Stimulated activated memory B cell treated with anti-CD40 and anti-IgM and Interleukin-4, amounts not matched to agents 10 μg/mL and 1 μg/mL and 100 μg/mL, for 72 hours (primary cell): Measurements from ENCODE around the gene PDE1C.

ENCODE experiments used
- ATAC-seq: fragments of 150-1000 bp; cut with Tn5 transposase; 2 replicates; pipeline ENCODE4 v1.10.0; 2021
- H3K27ac Mint-ChIP-seq: one replicate; pipeline ENCODE4 v1.8.0; 2022; ENCODE audit warnings: mild to moderate bottlenecking, mixed read lengths
- H3K27me3 Mint-ChIP-seq: one replicate; pipeline ENCODE4 v1.8.0; 2022; ENCODE audit warnings: mixed read lengths
- H3K36me3 Mint-ChIP-seq: one replicate; pipeline ENCODE4 v1.8.0; 2022; ENCODE audit warnings: mixed read lengths
- H3K4me1 Mint-ChIP-seq: one replicate; pipeline ENCODE4 v1.8.0; 2022; ENCODE audit warnings: mixed read lengths
- H3K4me3 Mint-ChIP-seq: one replicate; pipeline ENCODE4 v1.8.0; 2022; ENCODE audit warnings: mild to moderate bottlenecking, moderate library complexity, mixed read lengths
- H3K9me3 Mint-ChIP-seq: one replicate; pipeline ENCODE4 v1.8.0; 2022; ENCODE audit warnings: mixed read lengths

The PDE1C gene

DNA sequence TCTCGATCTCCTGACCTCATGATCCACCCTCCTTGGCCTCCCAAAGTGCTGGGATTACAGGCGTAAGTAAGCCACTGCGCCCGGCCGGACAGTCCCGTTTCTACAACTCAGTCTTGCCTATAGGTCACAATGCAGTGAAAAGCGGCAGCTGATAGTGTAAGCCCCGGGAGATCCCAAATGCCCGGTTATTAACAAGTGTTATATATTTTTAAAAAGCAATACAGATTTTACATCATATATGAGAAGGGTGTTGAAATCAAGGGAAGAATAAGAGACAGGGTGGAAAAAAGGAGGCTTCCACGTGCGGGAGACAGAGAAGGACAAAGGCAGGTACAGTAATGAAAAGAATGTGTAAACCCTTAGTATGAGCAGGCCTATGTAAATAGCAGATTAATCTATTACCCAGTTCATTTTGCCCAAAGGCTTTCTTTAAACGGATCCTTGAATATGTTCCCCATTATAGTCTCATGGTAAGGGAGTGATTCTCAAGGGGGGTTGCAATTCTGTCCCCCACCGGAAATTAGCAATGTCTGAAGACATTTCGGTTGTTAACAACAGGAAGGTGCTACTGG lies 170.8 kb downstream of the PDE1C start:
- Mint-ChIP-seq H3K27ac (no peak overlapping the region), H3K27me3 (no peaks in the 10 kb centered on the region), H3K4me3 (no peak overlapping the region), H3K4me1 (no peaks in the 10 kb centered on the region), H3K9me3 (peaks cover 4% of the 10 kb centered on the region), H3K36me3 (no peaks in the 10 kb centered on the region)
- ATAC-seq = no peak

DNA sequence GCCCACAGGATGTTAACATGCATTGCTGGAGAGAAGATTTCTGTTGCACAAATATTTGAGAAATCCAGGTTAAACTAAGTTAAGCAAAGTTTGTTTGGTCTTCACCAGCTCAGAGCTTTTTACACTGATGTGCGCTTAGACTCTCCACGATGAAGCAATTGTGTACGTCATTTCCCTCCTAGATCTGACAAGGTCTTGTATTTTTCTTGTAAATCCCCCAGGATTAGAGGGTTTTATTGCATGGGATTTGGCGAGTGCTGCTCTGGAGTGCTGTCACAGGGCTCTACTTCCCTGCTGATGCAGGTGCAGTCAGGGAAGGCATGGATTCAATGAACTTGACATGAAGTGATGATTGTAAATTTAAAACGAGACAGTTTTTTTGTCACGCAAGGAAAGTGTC lies 173.3 kb downstream of the PDE1C start:
- H3K9me3 Mint-ChIP-seq = peaks cover 4% of the 10 kb centered on the region
- H3K36me3 Mint-ChIP-seq = no peaks in the 10 kb centered on the region
- no peak overlapping the region for H3K4me3 Mint-ChIP-seq

DNA sequence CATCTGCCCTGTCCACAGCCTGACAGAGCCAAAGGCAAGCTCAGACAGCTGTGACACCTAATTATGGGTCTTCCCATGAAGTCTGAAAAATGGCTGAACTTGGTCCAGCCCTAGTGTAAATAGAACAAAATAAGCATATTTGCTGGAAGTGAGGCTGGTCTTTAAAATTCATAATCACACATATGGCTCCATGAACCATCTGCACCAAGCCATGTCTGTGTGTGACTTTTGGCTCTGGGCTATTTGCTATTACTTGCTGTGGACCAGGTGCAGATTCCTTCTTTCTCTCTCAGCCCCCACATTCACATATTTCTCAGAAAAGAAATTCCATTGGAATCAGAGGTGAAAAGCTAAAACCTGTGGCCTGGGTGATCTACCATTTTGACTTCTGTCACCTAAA lies 175.9 kb downstream of the PDE1C start:
- Mint-ChIP-seq H3K36me3 (no peaks in the 10 kb centered on the region), H3K27me3 (no peaks in the 10 kb centered on the region), H3K4me1 (no peaks in the 10 kb centered on the region), H3K27ac (no peak overlapping the region), H3K4me3 (no peak overlapping the region), H3K9me3 (peaks cover 4% of the 10 kb centered on the region)
- no peak for ATAC-seq

More for the DNA sequence above, 173.3 kb downstream of the PDE1C start:
- Mint-ChIP-seq H3K27ac (no peak overlapping the region), H3K27me3 (no peaks in the 10 kb centered on the region), H3K4me1 (no peaks in the 10 kb centered on the region)
- no peak for ATAC-seq

DNA sequence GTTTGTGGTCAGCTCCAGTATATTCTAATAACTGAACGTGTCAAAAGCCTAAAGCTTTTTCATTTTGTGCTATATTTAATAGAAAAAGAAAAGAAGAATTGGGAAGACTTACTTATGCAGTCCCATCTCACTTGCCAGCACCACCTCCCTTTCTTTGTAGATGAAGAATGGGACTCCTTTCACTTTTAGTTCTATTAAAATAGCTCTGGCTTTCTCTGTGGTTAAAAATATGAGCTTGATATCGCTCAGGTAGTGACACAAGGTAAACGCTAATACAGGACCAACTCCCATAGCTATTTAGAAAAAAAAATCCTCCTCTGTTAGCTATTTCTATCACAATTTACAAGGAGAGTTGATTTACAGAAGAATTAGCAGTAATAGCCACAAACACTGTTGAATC lies 176.8 kb downstream of the PDE1C start:
- Mint-ChIP-seq H3K27me3 (no peaks in the 10 kb centered on the region), H3K4me3 (no peak overlapping the region), H3K9me3 (peaks cover 4% of the 10 kb centered on the region), H3K36me3 (no peaks in the 10 kb centered on the region), H3K4me1 (no peaks in the 10 kb centered on the region), H3K27ac (no peak overlapping the region)
- ATAC-seq = no peak

DNA sequence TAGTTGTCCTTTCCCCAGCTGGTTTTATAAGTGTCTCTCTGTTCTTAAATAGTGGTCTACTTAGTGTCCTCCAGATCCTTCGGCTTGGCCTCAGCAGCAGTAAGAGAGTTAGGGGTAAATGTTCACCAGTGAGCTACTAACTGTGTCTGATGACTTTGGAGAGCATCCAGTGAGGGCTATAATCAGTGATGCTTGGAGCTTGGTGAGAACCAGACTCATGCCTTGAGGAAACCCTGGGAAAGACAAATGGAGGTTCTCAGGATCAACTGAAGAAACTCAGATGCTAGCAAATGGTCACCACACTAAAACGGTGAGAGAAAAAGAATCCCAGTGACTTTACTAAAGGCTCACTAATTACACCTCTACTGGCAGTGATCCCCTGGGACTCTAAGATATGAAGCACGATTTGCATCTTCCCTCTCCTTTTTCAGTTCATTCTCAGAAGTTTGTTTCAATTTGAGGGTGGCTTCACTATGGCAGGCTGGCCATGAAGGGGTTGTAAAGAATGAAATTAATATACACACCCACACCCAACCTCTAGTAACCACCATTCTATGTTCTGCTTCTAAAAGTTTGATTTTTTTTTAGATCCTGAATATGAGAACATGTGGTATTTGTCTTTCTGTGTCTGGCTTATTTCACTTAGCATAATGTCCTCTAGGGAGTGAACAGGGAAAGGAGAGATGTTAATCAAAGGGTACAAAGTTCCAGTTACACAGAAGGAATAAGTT lies 177.9 kb downstream of the PDE1C start:
- Mint-ChIP-seq H3K9me3 (peaks cover 4% of the 10 kb centered on the region), H3K27me3 (no peaks in the 10 kb centered on the region), H3K4me3 (no peak overlapping the region), H3K4me1 (no peaks in the 10 kb centered on the region), H3K27ac (no peak overlapping the region), H3K36me3 (no peaks in the 10 kb centered on the region)
- no peak for ATAC-seq

DNA sequence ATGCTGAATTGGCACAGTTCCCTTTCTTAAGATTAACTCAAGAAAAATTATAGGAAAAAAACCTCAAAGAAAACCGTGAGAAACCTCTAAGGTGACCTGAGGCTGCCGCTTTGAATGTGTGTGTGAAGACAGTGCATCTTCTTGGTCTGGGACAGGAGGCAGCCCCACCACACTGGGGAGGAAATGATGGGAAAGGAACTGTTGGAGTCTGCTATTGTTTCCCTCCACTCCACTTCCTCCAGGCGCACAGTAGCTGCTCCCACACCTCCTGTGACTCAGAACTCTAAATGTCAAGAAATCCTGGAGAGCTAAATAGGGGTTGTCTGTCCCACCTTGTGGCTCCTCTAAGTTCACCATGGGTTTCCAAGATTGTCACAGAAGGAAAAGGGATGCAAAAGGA lies 179.4 kb downstream of the PDE1C start:
- no peaks in the 10 kb centered on the region for H3K4me1 Mint-ChIP-seq
- peaks cover 6% of the 10 kb centered on the region for H3K9me3 Mint-ChIP-seq
- no peak overlapping the region for H3K4me3 Mint-ChIP-seq
- H3K36me3 Mint-ChIP-seq = no peaks in the 10 kb centered on the region
- no peak overlapping the region for H3K27ac Mint-ChIP-seq
- H3K27me3 Mint-ChIP-seq = no peaks in the 10 kb centered on the region
- ATAC-seq = no peak

DNA sequence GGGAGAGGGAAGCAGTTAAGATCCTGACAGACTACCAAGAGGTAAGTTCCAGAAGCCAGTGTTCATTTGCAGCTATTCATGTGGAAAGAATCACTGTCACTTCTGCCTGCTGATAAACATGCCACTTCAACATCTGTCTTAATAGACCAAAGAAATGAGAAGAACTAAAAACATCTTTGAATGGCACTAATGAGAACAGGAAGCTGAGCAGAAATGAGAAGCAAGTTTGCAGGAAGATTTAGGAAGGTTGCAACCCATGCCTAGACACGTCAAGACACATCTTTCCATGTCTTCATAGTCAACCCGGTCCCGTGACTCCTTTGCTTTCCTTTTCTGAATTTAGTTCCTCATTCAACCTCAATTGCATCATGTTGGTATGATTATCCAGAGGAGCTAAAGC lies 180.0 kb downstream of the PDE1C start:
- no peaks in the 10 kb centered on the region for H3K27me3 Mint-ChIP-seq
- ATAC-seq = no peak
- peaks cover 5% of the 10 kb centered on the region for H3K9me3 Mint-ChIP-seq
- H3K4me1 Mint-ChIP-seq = no peaks in the 10 kb centered on the region
- no peak overlapping the region for H3K27ac Mint-ChIP-seq
- no peaks in the 10 kb centered on the region for H3K36me3 Mint-ChIP-seq
- no peak overlapping the region for H3K4me3 Mint-ChIP-seq

DNA sequence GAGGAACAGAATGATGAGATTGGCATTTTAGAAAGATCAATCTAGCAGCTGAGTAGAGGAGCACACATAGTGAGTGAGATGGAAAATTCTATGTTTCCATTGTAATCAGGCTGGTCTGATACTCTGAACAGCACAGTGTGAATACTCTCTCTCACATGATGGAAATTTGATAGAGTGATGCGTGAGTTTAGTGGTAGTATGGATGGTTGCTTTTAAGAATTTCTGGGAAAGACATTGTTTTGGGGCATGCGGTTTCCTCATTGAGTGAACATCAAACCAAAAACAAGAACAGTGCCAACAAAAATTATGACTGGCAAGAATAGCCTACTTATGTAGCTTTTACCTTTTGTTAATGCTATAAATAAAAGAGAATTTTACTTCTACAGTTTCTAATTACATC lies 183.2 kb downstream of the PDE1C start:
- H3K4me3 Mint-ChIP-seq = no peak overlapping the region
- no peak for ATAC-seq
- no peaks in the 10 kb centered on the region for H3K36me3 Mint-ChIP-seq
- no peaks in the 10 kb centered on the region for H3K27me3 Mint-ChIP-seq
- H3K27ac Mint-ChIP-seq = no peak overlapping the region
- H3K9me3 Mint-ChIP-seq = peaks cover 5% of the 10 kb centered on the region
- H3K4me1 Mint-ChIP-seq = no peaks in the 10 kb centered on the region

DNA sequence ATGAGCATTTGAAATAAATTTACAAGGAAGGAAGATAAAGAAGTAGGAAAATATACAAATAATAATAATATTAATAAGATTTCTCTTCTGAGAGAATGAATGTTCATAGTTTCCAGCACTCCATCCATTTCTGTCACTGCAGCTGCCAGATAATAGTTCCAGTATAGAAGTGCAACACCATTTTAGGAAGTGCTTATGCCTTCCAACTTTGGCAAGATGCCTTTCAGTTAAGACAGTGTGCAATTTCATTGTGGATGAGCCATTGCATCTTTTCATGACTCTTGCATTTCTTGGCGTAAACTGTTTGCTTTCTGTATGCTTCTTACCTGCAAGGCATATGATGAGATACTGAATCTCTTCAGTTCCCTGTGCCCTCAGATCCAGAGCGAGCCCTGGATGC lies 185.0 kb downstream of the PDE1C start:
- Mint-ChIP-seq H3K27me3 (no peaks in the 10 kb centered on the region), H3K9me3 (peaks cover 8% of the 10 kb centered on the region), H3K36me3 (no peaks in the 10 kb centered on the region), H3K4me3 (no peak overlapping the region), H3K27ac (no peak overlapping the region), H3K4me1 (no peaks in the 10 kb centered on the region)
- no peak for ATAC-seq

DNA sequence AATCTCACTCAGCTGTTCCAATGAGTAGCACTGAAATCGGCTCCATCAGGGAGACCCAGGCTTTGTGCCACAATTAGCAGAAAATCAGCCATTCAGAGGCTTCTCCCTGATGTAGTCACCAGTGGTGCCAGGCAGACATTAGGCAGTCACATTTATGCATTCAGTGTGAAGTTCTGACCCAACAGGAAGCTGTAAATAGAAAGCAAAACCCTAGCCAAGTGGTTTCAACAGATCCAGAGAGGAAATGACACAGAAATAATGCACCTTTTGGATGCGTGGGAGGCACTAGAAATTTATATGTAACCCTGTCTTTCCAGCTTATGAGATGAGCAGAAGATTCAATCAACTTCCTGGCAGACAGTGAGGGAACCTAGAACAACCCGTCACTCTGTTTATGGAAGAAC lies 186.4 kb downstream of the PDE1C start:
- H3K4me3 Mint-ChIP-seq = no peak overlapping the region
- no peak for ATAC-seq

DNA sequence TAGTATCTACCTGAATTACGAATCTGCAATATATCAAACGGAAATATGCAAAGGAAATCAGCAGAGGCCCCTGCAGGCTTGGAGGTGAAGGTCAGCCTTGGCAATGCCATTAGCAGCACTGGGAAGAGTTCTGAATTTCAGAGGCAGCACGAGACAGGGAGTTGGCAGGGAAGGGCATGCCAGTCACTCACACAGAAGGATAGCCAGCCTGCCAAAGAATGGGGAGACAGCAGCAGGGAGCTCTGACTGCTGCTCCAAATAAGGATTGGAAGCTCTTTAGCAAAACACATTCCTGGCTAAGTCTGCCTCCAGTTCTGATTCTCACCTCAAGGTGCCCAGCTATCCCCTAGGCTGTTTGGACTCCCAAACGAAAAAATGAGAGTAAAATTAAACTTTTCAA lies 188.0 kb downstream of the PDE1C start:
- Mint-ChIP-seq H3K27ac (no peak overlapping the region), H3K9me3 (peaks cover 8% of the 10 kb centered on the region), H3K4me1 (no peaks in the 10 kb centered on the region), H3K27me3 (no peaks in the 10 kb centered on the region), H3K36me3 (no peaks in the 10 kb centered on the region), H3K4me3 (no peak overlapping the region)
- no peak for ATAC-seq

More for the DNA sequence above, 186.4 kb downstream of the PDE1C start:
- Mint-ChIP-seq H3K27ac (no peak overlapping the region), H3K4me1 (no peaks in the 10 kb centered on the region), H3K27me3 (no peaks in the 10 kb centered on the region), H3K9me3 (peaks cover 8% of the 10 kb centered on the region), H3K36me3 (no peaks in the 10 kb centered on the region)

DNA sequence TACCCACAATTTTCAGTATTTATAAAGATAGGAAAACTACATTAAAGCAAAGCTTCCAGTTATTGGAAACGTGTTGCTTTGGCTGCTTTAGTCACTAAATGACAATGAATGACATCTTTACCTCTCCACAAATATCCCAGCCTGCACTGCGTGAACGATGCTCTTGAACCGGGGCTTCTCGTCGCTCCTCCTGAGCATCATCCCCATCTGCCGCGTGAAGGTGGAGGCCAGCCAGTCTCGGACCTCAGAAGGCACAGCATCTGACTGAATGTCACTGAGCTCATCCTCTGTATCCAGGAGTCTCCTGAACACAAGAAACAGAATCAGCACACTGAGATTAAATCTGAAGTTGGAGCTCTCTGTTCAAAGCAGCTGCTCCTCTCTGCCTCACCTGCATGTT lies 191.3 kb downstream of the PDE1C start:
- Mint-ChIP-seq H3K4me1 (no peaks in the 10 kb centered on the region), H3K9me3 (peaks cover 2% of the 10 kb centered on the region)
- ATAC-seq = no peak

DNA sequence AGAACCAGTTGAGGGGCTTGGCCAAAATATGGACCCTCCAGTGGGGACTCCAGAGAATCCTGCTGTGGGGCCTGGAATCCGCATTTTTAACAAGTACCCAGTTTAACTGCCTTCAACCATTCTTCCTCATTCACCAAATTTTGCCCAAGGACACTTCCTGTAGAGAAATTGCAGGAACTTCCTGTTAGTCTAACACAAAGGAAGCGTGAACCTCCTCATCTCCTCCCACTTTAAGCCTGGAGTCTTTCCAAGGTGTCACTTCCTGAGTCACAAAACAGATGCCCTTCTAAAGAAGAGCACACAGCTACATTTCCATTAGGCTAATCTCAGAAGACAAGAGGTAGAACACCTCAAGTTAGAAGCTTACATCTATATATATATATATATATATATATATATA lies 194.8 kb downstream of the PDE1C start:
- Mint-ChIP-seq H3K4me3 (no peak overlapping the region), H3K9me3 (peaks cover 4% of the 10 kb centered on the region), H3K4me1 (no peaks in the 10 kb centered on the region), H3K27me3 (no peaks in the 10 kb centered on the region), H3K36me3 (no peaks in the 10 kb centered on the region), H3K27ac (no peak overlapping the region)
- no peak for ATAC-seq

More for the DNA sequence above, 191.3 kb downstream of the PDE1C start:
- no peaks in the 10 kb centered on the region for H3K27me3 Mint-ChIP-seq
- H3K36me3 Mint-ChIP-seq = no peaks in the 10 kb centered on the region
- no peak overlapping the region for H3K4me3 Mint-ChIP-seq
- H3K27ac Mint-ChIP-seq = no peak overlapping the region

DNA sequence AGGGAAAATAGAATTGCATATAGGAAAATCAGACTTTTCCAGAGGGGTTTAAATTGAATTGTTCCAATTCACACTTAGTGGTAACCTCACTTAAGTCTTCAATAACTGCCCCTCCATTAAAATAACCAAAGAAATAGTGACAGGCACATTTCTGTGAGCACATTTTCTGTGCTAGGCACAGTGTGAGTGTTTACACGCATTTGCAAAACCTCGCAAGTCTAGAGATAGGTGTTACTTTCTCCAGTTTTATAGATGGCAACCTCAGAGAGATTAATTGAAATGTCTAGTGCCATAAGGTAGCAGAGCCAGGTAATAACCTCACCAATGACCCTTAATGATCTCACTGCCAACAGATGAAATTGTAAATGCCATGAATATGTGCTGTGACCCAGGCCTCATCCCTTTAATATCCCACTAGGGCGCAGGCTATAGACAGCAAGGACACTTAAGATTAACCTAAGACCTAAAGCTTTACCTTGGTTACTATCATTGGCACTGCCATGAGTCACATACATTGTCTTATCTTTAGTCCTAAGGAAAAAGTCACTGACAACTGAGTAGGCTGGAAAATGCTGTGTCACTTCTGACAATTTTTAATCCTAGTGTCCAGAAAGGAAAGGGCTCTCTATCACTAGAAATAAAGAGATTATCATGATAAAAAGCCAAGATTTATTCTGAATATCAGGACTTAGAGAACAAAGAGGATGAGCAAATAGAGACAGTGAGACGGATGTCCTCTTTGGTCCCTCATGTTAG lies 195.4 kb downstream of the PDE1C start:
- ATAC-seq = no peak
- Mint-ChIP-seq H3K36me3 (no peaks in the 10 kb centered on the region), H3K9me3 (peaks cover 4% of the 10 kb centered on the region), H3K4me1 (no peaks in the 10 kb centered on the region), H3K27me3 (no peaks in the 10 kb centered on the region), H3K4me3 (no peak overlapping the region), H3K27ac (no peak overlapping the region)

DNA sequence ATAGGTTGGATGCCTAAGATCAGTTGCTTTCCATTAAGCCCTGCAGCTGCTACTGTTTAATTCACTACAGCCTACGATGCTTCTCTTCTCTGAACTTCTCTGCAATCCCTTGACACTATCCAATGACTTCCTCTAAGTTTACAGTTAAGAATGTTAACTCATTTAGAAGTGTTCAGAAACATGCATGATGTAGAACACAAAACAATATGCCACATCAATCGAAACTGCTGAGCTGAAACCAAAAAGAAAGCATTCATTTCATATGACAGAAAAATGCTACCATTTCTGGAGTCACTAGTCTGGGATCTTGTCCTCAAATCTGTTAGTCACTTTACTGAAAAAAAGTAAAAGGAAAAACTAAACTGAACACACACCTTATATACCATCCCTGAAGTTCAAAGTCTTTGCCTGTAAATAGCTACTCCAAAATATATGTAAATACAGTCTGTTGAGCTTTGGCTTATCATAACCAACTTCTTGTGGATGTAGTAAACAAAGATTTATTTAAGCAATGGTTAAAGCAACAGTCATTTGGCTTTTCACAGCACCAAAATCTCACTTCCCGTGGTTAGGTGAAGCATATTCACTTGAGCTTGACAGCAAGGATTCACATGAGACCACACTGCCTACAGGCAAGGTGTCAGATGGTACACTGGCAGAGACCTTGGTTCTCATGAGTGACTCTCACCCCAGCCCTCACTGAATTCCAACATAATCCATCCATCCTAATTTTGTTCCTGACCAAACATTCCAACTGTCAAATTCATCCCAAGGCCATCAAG lies 196.2 kb downstream of the PDE1C start:
- H3K27ac Mint-ChIP-seq = no peak overlapping the region

More for the DNA sequence above, 196.2 kb downstream of the PDE1C start:
- no peaks in the 10 kb centered on the region for H3K27me3 Mint-ChIP-seq
- no peak overlapping the region for H3K4me3 Mint-ChIP-seq
- no peaks in the 10 kb centered on the region for H3K4me1 Mint-ChIP-seq
- ATAC-seq = no peak
- H3K9me3 Mint-ChIP-seq = peaks cover 4% of the 10 kb centered on the region
- H3K36me3 Mint-ChIP-seq = no peaks in the 10 kb centered on the region
